Mesendoderm (in vitro differentiated cells): Measurements from ENCODE around the gene C8G.

Source experiments
- DNase-seq: peaks from one replicate; pipeline ENCODE4 v3.0.0; 2013
- H2AK5ac ChIP-seq: 2 replicates; pipeline ENCODE4 v1.6.1; 2013; ENCODE audit warnings: low read length, inconsistent platforms
- H2BK120ac ChIP-seq: 2 replicates; pipeline ENCODE4 v1.6.1; 2013; ENCODE audit warnings: low read depth, mild to moderate bottlenecking, low read length, moderate library complexity, mixed read lengths
- H2BK15ac ChIP-seq: replicated peaks from 2 replicates; pipeline ENCODE4 v1.6.1; 2013; ENCODE audit warnings: low read depth, mild to moderate bottlenecking, moderate library complexity
- H2BK5ac ChIP-seq: 2 replicates; pipeline ENCODE4 v1.6.1; 2013; ENCODE audit warnings: low read length, inconsistent platforms
- H3K18ac ChIP-seq: 2 replicates; pipeline ENCODE4 v1.6.1; 2013; ENCODE audit warnings: mild to moderate bottlenecking, low read length, mixed read lengths
- H3K23ac ChIP-seq: one replicate; pipeline ENCODE4 v1.6.1; 2013; ENCODE audit warnings: low read length
- H3K27ac ChIP-seq: 2 replicates; pipeline ENCODE4 v1.5.1; 2013; ENCODE audit warnings: low read depth, mild to moderate bottlenecking, inconsistent platforms, low read length, moderate library complexity
- H3K27me3 ChIP-seq: 2 replicates; pipeline ENCODE4 v1.6.1; 2013; ENCODE audit warnings: low read length, control low read depth, mild to moderate bottlenecking, inconsistent platforms; ENCODE audit not compliant: insufficient read depth, poor library complexity
- H3K36me3 ChIP-seq: 2 replicates; pipeline ENCODE4 v1.6.1; 2013; ENCODE audit warnings: low read length, inconsistent platforms; ENCODE audit not compliant: control insufficient read depth, insufficient read depth
- H3K4ac ChIP-seq: one replicate; pipeline ENCODE4 v1.6.1; 2013; ENCODE audit warnings: low read depth, mild to moderate bottlenecking, low read length, moderate library complexity
- H3K4me1 ChIP-seq: 2 replicates; pipeline ENCODE4 v1.6.1; 2013; ENCODE audit warnings: low read depth, low read length, inconsistent platforms; ENCODE audit not compliant: control insufficient read depth
- H3K4me2 ChIP-seq: 2 replicates; pipeline ENCODE4 v1.6.1; 2013; ENCODE audit warnings: low read length
- H3K4me3 ChIP-seq: 2 replicates; pipeline ENCODE4 v1.5.1; 2013; ENCODE audit warnings: mild to moderate bottlenecking, low read length
- H3K56ac ChIP-seq: one replicate; pipeline ENCODE4 v1.6.1; 2013; ENCODE audit warnings: low read length
- H3K79me1 ChIP-seq: 2 replicates; pipeline ENCODE4 v1.6.1; 2013; ENCODE audit warnings: low read length, inconsistent platforms
- H3K79me2 ChIP-seq: 2 replicates; pipeline ENCODE4 v1.6.1; 2013; ENCODE audit warnings: mild to moderate bottlenecking, low read length; ENCODE audit not compliant: control insufficient read depth, insufficient read depth
- H3K9ac ChIP-seq: 2 replicates; pipeline ENCODE4 v1.6.1; 2013; ENCODE audit warnings: low read length, inconsistent platforms
- H4K5ac ChIP-seq: one replicate; pipeline ENCODE4 v1.6.1; 2013; ENCODE audit warnings: low read length
- H4K8ac ChIP-seq: one replicate; pipeline ENCODE4 v1.6.1; 2013; ENCODE audit warnings: low read depth, mild to moderate bottlenecking, control low read depth, low read length, moderate library complexity
- WGBS: extraction: QIAGEN DNeasy Blood & Tissue Kit; methylation state at CpG from one replicate; pipeline ENCODE4 v1.1.7; 2013; ENCODE audit warnings: low lambda C conversion rate, missing lambda C conversion rate; ENCODE audit not compliant: insufficient coverage; ENCODE audit errors: extremely low coverage; 5-methylcytosine and 5-hydroxymethylcytosine counted together

C8G gene

GRCh38 chr9:136900988-136901515 is 44.0 kb upstream of the C8G start:
- H3K36me3 ChIP-seq, result peaks cover 9% of the 10 kb centered on the region
- no peak overlapping the region for H2AK5ac ChIP-seq
- no peaks in the 10 kb centered on the region for H3K27me3 ChIP-seq
- H3K18ac ChIP-seq, result no peak overlapping the region
- H3K23ac ChIP-seq, result no peak overlapping the region
- H2BK5ac ChIP-seq, result no peak overlapping the region
- no peak overlapping the region for H3K4me2 ChIP-seq
- H3K4ac ChIP-seq, result no peak overlapping the region
- H4K5ac ChIP-seq, result no peak overlapping the region
- no CpG with 5 or more reads among the region's 13 CpGs for WGBS
- peaks cover 2% of the 10 kb centered on the region for H3K79me2 ChIP-seq
- H3K27ac ChIP-seq, result no peak overlapping the region
- H2BK120ac ChIP-seq, result no peak overlapping the region
- DNase-seq, result no peak
- peaks cover 3% of the 10 kb centered on the region for H3K79me1 ChIP-seq
- H3K4me3 ChIP-seq, result no peak overlapping the region
- H3K9ac ChIP-seq, result no peak overlapping the region
- no peak overlapping the region for H2BK15ac ChIP-seq
- H3K4me1 ChIP-seq, result no peaks in the 10 kb centered on the region
- H3K56ac ChIP-seq, result no peak overlapping the region
- H4K8ac ChIP-seq, result no peak overlapping the region

GRCh38 chr9:136901516-136902258 is 43.4 kb upstream of the C8G start:
- Histone ChIP-seq H3K79me2 (no peaks in the 10 kb centered on the region), H2BK15ac (no peak overlapping the region), H2BK5ac (no peak overlapping the region), H2BK120ac (no peak overlapping the region), H3K23ac (no peak overlapping the region), H3K4me2 (no peak overlapping the region), H3K56ac (no peak overlapping the region), H3K9ac (no peak overlapping the region), H3K79me1 (peaks cover 2% of the 10 kb centered on the region), H3K36me3 (peaks cover 9% of the 10 kb centered on the region), H3K4me3 (no peak overlapping the region), H4K8ac (no peak overlapping the region), H4K5ac (no peak overlapping the region), H3K4ac (no peak overlapping the region), H2AK5ac (no peak overlapping the region), H3K27me3 (no peaks in the 10 kb centered on the region), H3K27ac (no peak overlapping the region), H3K18ac (no peak overlapping the region), H3K4me1 (no peaks in the 10 kb centered on the region)
- peak; percentile 35 for DNase-seq
- WGBS, result no CpG with 5 or more reads among the region's 20 CpGs

GRCh38 chr9:136902259-136902821 is 42.7 kb upstream of the C8G start:
- Histone ChIP-seq H2BK120ac (no peak overlapping the region), H3K27me3 (no peaks in the 10 kb centered on the region), H3K9ac (no peak overlapping the region), H4K5ac (no peak overlapping the region), H3K4me1 (no peaks in the 10 kb centered on the region), H3K27ac (no peak overlapping the region), H3K56ac (no peak overlapping the region), H3K4ac (no peak overlapping the region), H3K36me3 (peaks cover 9% of the 10 kb centered on the region), H2AK5ac (no peak overlapping the region), H2BK5ac (no peak overlapping the region), H4K8ac (no peak overlapping the region), H3K4me2 (no peak overlapping the region), H3K23ac (no peak overlapping the region), H3K18ac (no peak overlapping the region), H3K79me2 (no peaks in the 10 kb centered on the region), H3K79me1 (no peaks in the 10 kb centered on the region), H2BK15ac (no peak overlapping the region), H3K4me3 (no peak overlapping the region)
- no CpG with 5 or more reads among the region's 15 CpGs for WGBS
- DNase-seq, result no peak

- Histone ChIP-seq H2BK120ac (no peak overlapping the region), H3K23ac (no peak overlapping the region), H3K36me3 (peaks cover 9% of the 10 kb centered on the region), H3K79me1 (no peaks in the 10 kb centered on the region), H3K56ac (no peak overlapping the region), H3K9ac (no peak overlapping the region), H3K27me3 (no peaks in the 10 kb centered on the region), H3K4me2 (no peak overlapping the region), H2AK5ac (no peak overlapping the region), H3K4me3 (no peak overlapping the region), H2BK15ac (no peak overlapping the region), H3K27ac (no peak overlapping the region), H3K4me1 (no peaks in the 10 kb centered on the region), H3K18ac (no peak overlapping the region), H3K79me2 (no peaks in the 10 kb centered on the region), H3K4ac (no peak overlapping the region), H4K8ac (no peak overlapping the region), H4K5ac (no peak overlapping the region), H2BK5ac (no peak overlapping the region)
- no CpG with 5 or more reads among the region's 12 CpGs for WGBS
- no peak for DNase-seq
These were observed 41.9 kb upstream of the C8G start for GRCh38 chr9:136903041-136903554.

GRCh38 chr9:136906266-136906665 is 38.8 kb upstream of the C8G start:
- DNase-seq, result no peak
- no peak overlapping the region for H3K56ac ChIP-seq
- H3K79me1 ChIP-seq, result no peaks in the 10 kb centered on the region
- H3K27ac ChIP-seq, result no peak overlapping the region
- no peak overlapping the region for H2BK5ac ChIP-seq
- no peaks in the 10 kb centered on the region for H3K79me2 ChIP-seq
- no peak overlapping the region for H2AK5ac ChIP-seq
- no peak overlapping the region for H3K4ac ChIP-seq
- no CpG with 5 or more reads among the region's 4 CpGs for WGBS
- H3K4me1 ChIP-seq, result no peaks in the 10 kb centered on the region
- H3K18ac ChIP-seq, result no peak overlapping the region
- H4K5ac ChIP-seq, result no peak overlapping the region
- no peak overlapping the region for H2BK120ac ChIP-seq
- no peak overlapping the region for H2BK15ac ChIP-seq
- no peak overlapping the region for H3K4me2 ChIP-seq
- H3K23ac ChIP-seq, result no peak overlapping the region
- H3K27me3 ChIP-seq, result no peaks in the 10 kb centered on the region
- H3K36me3 ChIP-seq, result peaks cover 5% of the 10 kb centered on the region
- H4K8ac ChIP-seq, result no peak overlapping the region
- no peak overlapping the region for H3K9ac ChIP-seq
- H3K4me3 ChIP-seq, result no peak overlapping the region
